Endothelial cell of umbilical vein (primary cell): ENCODE measurements around the gene PRPF40B. TPM values are rescaled to one million over a fixed set of nuclear protein-coding genes. Genes with fewer than 3 reads are reported as not detected.

Experiments
- BruUV-seq: library from RNA; stranded (reverse); fragments of 400-500 nt; replicated peaks from 2 replicates; lab custom pipeline; 2021; lab: Mats Ljungman, UMichigan
- CTCF ChIA-PET: fragments of 300-600, 350-600 bp; sonication (Branson Sonifier 250); formaldehyde crosslinking; loops from one replicate; lab custom pipeline; 2021; ENCODE audit warnings: antibody characterized with exemption, inconsistent platforms; lab: Charles Lee
- POLR2A ChIA-PET: fragments of 300-600, 350-600 bp; sonication (Branson Sonifier 250); formaldehyde crosslinking; loops from one replicate; lab custom pipeline; 2021; ENCODE audit warnings: antibody characterized with exemption, inconsistent platforms; lab: Charles Lee
- DNase-seq: peaks from one replicate; pipeline ENCODE4 v3.0.0-alpha.2; 2011; ENCODE audit warnings: low read depth, low spot score
- FAIRE-seq: peaks from 2 replicates; lab custom pipeline; 2011; peaks lifted over from hg19 to GRCh38; lab: Jason Lieb, UNC
- H2AFZ ChIP-seq: 2 replicates; pipeline ENCODE4 v1.6.0; 2012; ENCODE audit warnings: low read depth, low read length, control low read depth, inconsistent platforms
- H3K27ac ChIP-seq: 2 replicates; pipeline ENCODE4 v1.5.1; 2011; ENCODE audit warnings: low read depth, mild to moderate bottlenecking, control low read depth, low read length, moderate library complexity; ENCODE audit not compliant: insufficient read depth
- H3K27me3 ChIP-seq, 2 experiments: 2 replicates each; pipeline versions ENCODE4 v1.6.0 to v1.6.1; 2011; ENCODE audit warnings: low read length in 2 of 2, mixed read lengths in 1 of 2; ENCODE audit not compliant: control insufficient read depth in 2 of 2, insufficient read depth in 2 of 2
- H3K36me3 ChIP-seq, 2 experiments: 2 replicates in 1 of 2; 3 replicates in 1 of 2; pipeline ENCODE4 v1.5.1; 2011; ENCODE audit warnings: low read length in 2 of 2, mild to moderate bottlenecking in 1 of 2, moderate library complexity in 1 of 2; ENCODE audit not compliant: control insufficient read depth in 2 of 2, insufficient read depth in 2 of 2; ENCODE audit errors: extremely low read depth in 1 of 2
- H3K4me1 ChIP-seq: 3 replicates; pipeline ENCODE4 v1.5.1; 2011; ENCODE audit warnings: mild to moderate bottlenecking, low read length; ENCODE audit not compliant: control insufficient read depth, insufficient read depth; ENCODE audit errors: extremely low read depth
- H3K4me2 ChIP-seq: 2 replicates; pipeline ENCODE4 v1.6.1; 2011; ENCODE audit warnings: low read length, control low read depth, mixed read lengths; ENCODE audit not compliant: insufficient read depth
- H3K4me3 ChIP-seq, 3 experiments: fragments of 200-600 bp in 1 of 3; sonication (generic), shearing (Covaris generic) in 1 of 3; replicated peaks in 1 of 3; 2 replicates each; pipeline ENCODE4 v1.5.1; 2011 to 2016; ENCODE audit warnings: control low read depth in 3 of 3, low read length in 3 of 3, mild to moderate bottlenecking in 2 of 3, inconsistent platforms in 1 of 3, low read depth in 1 of 3, moderate library complexity in 1 of 3; ENCODE audit not compliant: insufficient read depth in 1 of 3
- H3K79me2 ChIP-seq: 2 replicates; pipeline ENCODE4 v1.6.0; 2012; ENCODE audit warnings: low read length, inconsistent platforms; ENCODE audit not compliant: control insufficient read depth, insufficient read depth
- H3K9ac ChIP-seq: replicated peaks from 2 replicates; pipeline ENCODE3; 2011; ENCODE audit warnings: low read length, control low read depth; ENCODE audit not compliant: insufficient read depth; ENCODE audit errors: extremely low read depth
- H3K9me1 ChIP-seq: replicated peaks from 3 replicates; pipeline ENCODE4 v1.6.0; 2011; ENCODE audit warnings: mild to moderate bottlenecking, low read length; ENCODE audit not compliant: control insufficient read depth, insufficient read depth; ENCODE audit errors: extremely low read depth
- H3K9me3 ChIP-seq: replicated peaks from 2 replicates; pipeline ENCODE4 v1.5.1; 2012; ENCODE audit warnings: low read length, inconsistent platforms; ENCODE audit not compliant: control insufficient read depth, insufficient read depth
- H4K20me1 ChIP-seq: replicated peaks from 2 replicates; pipeline ENCODE3; 2011; ENCODE audit warnings: mild to moderate bottlenecking, low read length; ENCODE audit not compliant: control insufficient read depth, insufficient read depth; ENCODE audit errors: extremely low read depth
- EZH2 ChIP-seq: IDR thresholded peaks from 2 replicates; pipeline ENCODE4 v1.6.1; 2012; ENCODE audit warnings: borderline replicate concordance, low read depth, mild to moderate bottlenecking, moderate library complexity, low read length, inconsistent platforms; ENCODE audit not compliant: severe bottlenecking
- FOS ChIP-seq: IDR thresholded peaks from 2 replicates; pipeline ENCODE4 v1.6.1; 2011; ENCODE audit warnings: mild to moderate bottlenecking, low read length, moderate library complexity, borderline replicate concordance; ENCODE audit not compliant: insufficient read depth
- GATA2 ChIP-seq: IDR thresholded peaks from 2 replicates; pipeline ENCODE4 v1.7.0; 2011; ENCODE audit warnings: low read depth, mild to moderate bottlenecking, moderate library complexity, mixed read lengths, low read length; ENCODE audit not compliant: insufficient read length, insufficient read depth
- JUN ChIP-seq: IDR thresholded peaks from 2 replicates; pipeline ENCODE4 v1.6.1; 2011; ENCODE audit warnings: borderline replicate concordance, low read depth; ENCODE audit not compliant: insufficient read length, insufficient read depth
- MAX ChIP-seq: IDR thresholded peaks from 2 replicates; pipeline ENCODE4 v1.6.1; 2011; ENCODE audit not compliant: insufficient read depth, insufficient read length
- MYC ChIP-seq: IDR thresholded peaks from one replicate; pipeline ENCODE4 v1.6.1; 2011; ENCODE audit warnings: mild to moderate bottlenecking, low read depth, low read length
- POLR2A ChIP-seq: IDR thresholded peaks from 2 replicates; pipeline ENCODE4 v1.6.1; 2012; ENCODE audit warnings: low read depth, mild to moderate bottlenecking, control low read depth, low read length
- POLR2AphosphoS5 ChIP-seq: IDR thresholded peaks from 2 replicates; pipeline ENCODE4 v1.6.1; 2012; ENCODE audit warnings: low read depth, mild to moderate bottlenecking, control low read depth, low read length, moderate library complexity; ENCODE audit not compliant: insufficient read depth
- dilution Hi-C: fragments of 300-500 bp; cut with MboI; formaldehyde crosslinking; loops from one replicate; pipeline ENCODE4 v1.15.0; 2019; ENCODE audit warnings: low sequenced_read_pairs; ENCODE audit not compliant: extremely low pct_ligation_motif_present
- intact Hi-C: fragments of 100-400 bp; cut with micrococcal nuclease; formaldehyde crosslinking; loops from one replicate; pipeline ENCODE4 v1.10.0; 2022
- polyA plus RNA-seq, 4 experiments: library from polyadenylated mRNA; depleted of rRNA in 3 of 4; stranded (reverse) in 3 of 4; unstranded in 1 of 4; fragments of >200 nt; gene quantifications; 2 replicates each; pipeline versions ENCODE4 v1.2.1 to v1.2.3, GENCODE V29; 2011 to 2012; ENCODE audit warnings: missing spikeins in 1 of 4
- total RNA-seq: library from RNA; stranded (reverse); gene quantifications from 2 replicates; pipeline ENCODE4 v1.2.3, GENCODE V29; 2021
- TF ChIP-seq, protein P1 (sequence below), 2 donors: IDR thresholded peaks; 1 replicate in 1 of 2; 2 replicates in 1 of 2; pipeline ENCODE4 v1.5.1; 2011; ENCODE audit warnings: low read length in 2 of 2, mild to moderate bottlenecking in 2 of 2, moderate library complexity in 2 of 2, control low read depth in 1 of 2, inconsistent platforms in 1 of 2, low read depth in 1 of 2; ENCODE audit not compliant: insufficient read depth in 1 of 2; ENCODE audit errors: extremely low read depth in 1 of 2

Gene PRPF40B
- total and polyA plus RNA-seq, 2 donors (not counting 3 experiments of a cell fraction or from before 2014, with no cell fraction given), result 5.4 to 9.9 TPM

DNA sequence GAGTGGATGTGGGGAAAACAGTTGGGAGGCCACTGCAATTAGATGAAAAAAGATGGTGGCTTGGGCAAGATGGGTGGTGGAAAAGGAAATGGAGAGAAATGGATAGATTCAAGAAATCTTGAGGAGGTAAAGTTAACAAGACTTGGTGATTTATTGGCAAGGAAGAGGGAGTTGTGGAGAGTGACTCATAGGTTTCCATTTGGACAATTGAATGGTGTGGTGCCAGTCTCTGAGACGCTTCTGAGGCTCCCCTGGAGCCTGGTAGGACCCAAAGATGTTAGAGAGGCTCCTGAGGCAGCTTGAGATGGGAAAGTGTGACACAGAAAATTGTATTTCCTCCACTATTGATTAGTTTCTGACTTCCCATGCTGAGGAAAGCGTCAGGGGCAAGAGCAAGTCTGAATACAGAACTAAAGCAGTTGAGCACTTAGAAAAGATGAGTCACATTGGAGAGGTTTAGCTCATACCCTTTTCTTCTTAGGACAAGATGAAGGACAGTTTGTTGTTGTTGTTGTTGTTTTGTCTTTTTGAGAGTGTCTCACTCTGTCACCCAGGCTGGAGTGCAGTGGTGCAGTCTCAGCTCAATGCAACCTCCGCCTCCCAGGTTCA lies 4.5 kb downstream of the PRPF40B start:
- Histone ChIP-seq H2AFZ (no peak overlapping the region), H3K9me1 (no peaks in the 10 kb centered on the region), H3K9me3 (no peaks in the 10 kb centered on the region), H3K36me3 (no peaks in the 10 kb centered on the region), H3K27ac (no peak overlapping the region), H3K4me2 (no peak overlapping the region), H3K9ac (no peak overlapping the region), H3K4me3 (no peak overlapping the region), H3K4me1 (peaks cover 8% of the 10 kb centered on the region), H3K79me2 (no peaks in the 10 kb centered on the region), H3K27me3 (no peaks in the 10 kb centered on the region), H4K20me1 (no peaks in the 10 kb centered on the region)
- peak; percentile 53 for FAIRE-seq
- peak; percentile 53 for TF ChIP-seq JUN
- no peak for TF ChIP-seq MYC
- TF ChIP-seq FOS, result peak; percentile 73
- peak; percentile 59 for DNase-seq
- ChIA-PET CTCF (interaction anchor here (1.0 to 2.4 kb wide), 4 partner anchors 9 to 114 kb away, joined by 3 to 13 read pairs (median 4); partner anchors contain the start of gene TMBIM6), POLR2A (no interaction called here)
- intact Hi-C loops, result no loop called here
- dilution Hi-C loops, result no loop called here
- BruUV-seq, result no TSS peak

- dilution Hi-C loops (no loop called here), intact Hi-C loops (no loop called here)
- H3K79me2 ChIP-seq, result no peaks in the 10 kb centered on the region
- H3K4me1 ChIP-seq, result peaks cover 8% of the 10 kb centered on the region
- no peaks in the 10 kb centered on the region for H3K27me3 ChIP-seq
- H3K9me1 ChIP-seq, result no peaks in the 10 kb centered on the region
- no peak overlapping the region for H3K4me3 ChIP-seq
- FAIRE-seq (no peak), DNase-seq (no peak)
- no TSS peak for BruUV-seq
- H3K27ac ChIP-seq, result no peak overlapping the region
- H2AFZ ChIP-seq, result no peak overlapping the region
- H3K9me3 ChIP-seq, result no peaks in the 10 kb centered on the region
- CTCF ChIA-PET, result interaction anchor here (0.7 to 2.2 kb wide), 3 partner anchors 8 to 110 kb away, joined by 3 to 5 read pairs (median 4); partner anchors contain the start of gene TMBIM6
- no peak for TF ChIP-seq FOS
- TF ChIP-seq, protein P1, sequence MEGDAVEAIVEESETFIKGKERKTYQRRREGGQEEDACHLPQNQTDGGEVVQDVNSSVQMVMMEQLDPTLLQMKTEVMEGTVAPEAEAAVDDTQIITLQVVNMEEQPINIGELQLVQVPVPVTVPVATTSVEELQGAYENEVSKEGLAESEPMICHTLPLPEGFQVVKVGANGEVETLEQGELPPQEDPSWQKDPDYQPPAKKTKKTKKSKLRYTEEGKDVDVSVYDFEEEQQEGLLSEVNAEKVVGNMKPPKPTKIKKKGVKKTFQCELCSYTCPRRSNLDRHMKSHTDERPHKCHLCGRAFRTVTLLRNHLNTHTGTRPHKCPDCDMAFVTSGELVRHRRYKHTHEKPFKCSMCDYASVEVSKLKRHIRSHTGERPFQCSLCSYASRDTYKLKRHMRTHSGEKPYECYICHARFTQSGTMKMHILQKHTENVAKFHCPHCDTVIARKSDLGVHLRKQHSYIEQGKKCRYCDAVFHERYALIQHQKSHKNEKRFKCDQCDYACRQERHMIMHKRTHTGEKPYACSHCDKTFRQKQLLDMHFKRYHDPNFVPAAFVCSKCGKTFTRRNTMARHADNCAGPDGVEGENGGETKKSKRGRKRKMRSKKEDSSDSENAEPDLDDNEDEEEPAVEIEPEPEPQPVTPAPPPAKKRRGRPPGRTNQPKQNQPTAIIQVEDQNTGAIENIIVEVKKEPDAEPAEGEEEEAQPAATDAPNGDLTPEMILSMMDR (IDR thresholded peaks at IDR 0.05; ENCODE audit: extremely low read depth in 1 of 2, insufficient read depth in 1 of 2, low read depth in 1 of 2, low read length in 2 of 2), result no peak
- TF ChIP-seq POLR2A, result no peak
- TF ChIP-seq MYC, result no peak
- TF ChIP-seq JUN, result no peak
- no peak for TF ChIP-seq MAX
- TF ChIP-seq EZH2, result no peak
- TF ChIP-seq GATA2, result no peak
- no peak for TF ChIP-seq POLR2AphosphoS5
- H3K4me2 ChIP-seq, result no peak overlapping the region
- POLR2A ChIA-PET, result interaction anchor here (0.5 kb wide), 1 partner anchor 73 kb away, joined by 4 read pairs; no protein-coding TSS in a partner anchor
- no peaks in the 10 kb centered on the region for H3K36me3 ChIP-seq
- no peak overlapping the region for H3K9ac ChIP-seq
- no peaks in the 10 kb centered on the region for H4K20me1 ChIP-seq
Measured at GRCh38 chr12:49631336-49631907, 8.1 kb downstream of the PRPF40B start.
